DMS114 treated with DMSO at 0.1 percent for 48 hours (cell line): ENCODE results near the gene RRBP1.
"Not testable (repeated sequence)": the region's sequence is repeated elsewhere in the genome, so short reads cannot be mapped to it uniquely, and the experiment has no call there.

Experiments used
- DNase-seq: peaks from one replicate; lab custom pipeline; 2025; ENCODE audit not compliant: unreplicated experiment; lab: John Stamatoyannopoulos, UW

The RRBP1 gene

DNA sequence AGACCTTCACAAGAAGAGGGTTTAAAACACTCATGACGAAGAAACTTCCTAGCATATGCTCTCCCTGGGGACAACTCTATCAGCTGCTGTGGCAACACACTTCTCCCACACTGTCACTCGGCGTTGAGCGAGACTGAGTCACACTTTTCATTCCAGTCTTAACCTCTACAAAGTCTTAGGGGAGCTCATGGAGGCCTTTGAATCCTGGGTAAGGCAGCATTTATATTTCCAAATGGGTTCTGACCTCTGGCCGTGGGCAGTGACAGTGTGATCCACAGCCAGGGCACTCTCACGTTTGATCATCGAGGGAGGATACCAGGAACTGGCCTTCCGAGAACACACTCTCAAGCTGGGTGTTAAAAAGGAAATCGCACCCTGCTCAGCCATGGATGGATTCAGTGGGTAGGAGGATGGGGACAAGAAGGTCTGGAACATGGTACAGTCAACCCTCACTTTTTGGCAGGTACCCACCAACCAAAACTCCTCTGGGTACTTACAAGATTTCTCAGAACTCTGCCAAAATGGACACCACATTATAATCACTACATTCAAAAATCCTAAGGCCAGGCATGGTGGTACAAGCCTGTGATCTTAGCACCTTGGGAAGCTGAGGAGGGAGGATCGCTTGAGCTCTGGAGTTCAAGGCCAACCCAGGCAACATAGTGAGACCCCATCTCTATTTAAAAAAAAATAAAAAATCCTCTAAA is 19.6 kb downstream of the RRBP1 start:
- DNase-seq: no peak

DNA sequence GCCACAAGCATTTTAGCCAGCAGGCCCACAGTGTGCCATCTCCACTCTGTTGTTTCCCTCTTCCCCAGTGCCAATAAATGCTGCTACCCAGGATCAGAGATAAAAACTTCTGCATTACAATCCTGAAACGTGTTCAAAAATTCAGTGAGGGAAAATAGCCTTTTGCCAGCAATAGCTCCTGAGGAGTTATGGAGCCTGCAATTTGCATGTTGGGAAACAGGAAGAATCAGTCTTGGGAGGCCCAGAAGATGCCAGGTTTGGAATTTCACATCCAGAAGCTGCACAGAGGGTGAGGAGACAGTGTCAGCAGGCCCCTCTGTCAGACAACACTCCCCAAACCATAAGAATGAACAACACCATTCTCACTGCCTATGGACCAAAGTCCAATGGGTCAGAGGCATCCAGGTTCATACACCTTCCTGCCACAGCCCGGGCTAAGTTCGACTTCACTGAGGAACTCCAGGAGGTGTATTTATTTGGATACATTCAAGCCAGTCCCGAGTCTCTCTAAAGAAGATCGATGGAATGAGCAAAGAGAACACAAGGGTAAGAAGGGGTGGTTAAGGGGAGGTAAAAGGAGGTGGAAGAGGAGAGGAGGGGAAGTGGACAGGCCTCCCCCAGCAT is 20.8 kb downstream of the RRBP1 start:
- no peak for DNase-seq

DNA sequence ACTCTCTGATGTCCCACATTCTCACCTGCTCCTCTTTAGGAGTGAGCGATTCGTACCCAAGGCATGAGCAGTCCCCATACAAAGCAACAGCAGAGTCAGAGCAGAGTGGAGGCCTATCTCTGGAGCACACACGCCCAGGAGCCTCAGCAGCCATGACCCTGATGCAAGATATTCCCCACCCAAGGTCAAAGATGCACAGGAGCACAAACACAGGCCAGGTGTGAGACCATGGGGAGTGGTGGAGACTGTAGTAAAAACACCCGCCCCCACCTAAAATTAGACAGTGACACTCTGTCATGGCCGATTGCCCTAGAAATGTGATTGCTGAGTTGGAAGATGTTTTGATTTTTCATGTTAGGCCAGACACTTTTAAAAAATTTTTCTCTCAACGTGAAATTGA is 21.4 kb downstream of the RRBP1 start:
- no peak for DNase-seq

DNA sequence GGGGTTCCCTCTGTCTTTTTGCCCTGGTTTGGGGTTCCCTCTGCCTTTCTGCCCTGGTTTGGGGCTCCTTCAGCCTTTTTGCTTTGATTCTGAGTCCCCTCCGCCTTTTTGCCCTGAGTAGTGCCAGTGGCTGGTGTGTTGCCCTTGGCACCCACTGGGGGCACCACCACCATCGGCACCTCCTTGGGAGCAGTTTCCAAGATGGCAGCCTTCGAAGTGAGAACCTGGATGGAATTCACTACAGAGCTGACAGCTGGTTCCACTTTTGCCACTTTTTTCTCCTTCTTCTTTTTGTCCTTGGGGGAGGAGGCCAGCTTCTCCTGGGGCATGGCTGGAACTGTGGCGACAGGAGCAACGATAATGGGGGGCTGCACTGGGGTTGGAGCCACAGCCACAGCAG is 22.2 kb downstream of the RRBP1 start:
- no peak for DNase-seq

DNA sequence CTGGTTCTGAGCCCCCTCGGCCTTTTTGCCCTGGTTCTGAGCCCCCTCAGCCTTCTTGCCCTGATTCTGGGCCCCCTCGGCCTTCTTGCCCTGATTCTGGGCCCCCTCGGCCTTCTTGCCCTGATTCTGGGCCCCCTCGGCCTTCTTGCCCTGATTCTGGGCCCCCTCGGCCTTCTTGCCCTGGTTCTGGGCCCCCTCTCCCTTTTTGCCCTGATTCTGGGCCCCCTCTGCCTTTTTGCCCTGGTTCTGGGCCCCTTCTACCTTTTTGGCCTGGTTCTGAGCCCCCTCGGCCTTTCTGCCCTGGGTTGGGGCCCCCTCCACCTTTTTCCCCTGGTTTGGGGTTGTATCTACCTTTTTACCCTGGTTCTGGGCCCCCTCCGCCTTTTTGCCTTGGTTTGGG is 22.7 kb downstream of the RRBP1 start:
- not testable (repeated sequence) for DNase-seq

DNA sequence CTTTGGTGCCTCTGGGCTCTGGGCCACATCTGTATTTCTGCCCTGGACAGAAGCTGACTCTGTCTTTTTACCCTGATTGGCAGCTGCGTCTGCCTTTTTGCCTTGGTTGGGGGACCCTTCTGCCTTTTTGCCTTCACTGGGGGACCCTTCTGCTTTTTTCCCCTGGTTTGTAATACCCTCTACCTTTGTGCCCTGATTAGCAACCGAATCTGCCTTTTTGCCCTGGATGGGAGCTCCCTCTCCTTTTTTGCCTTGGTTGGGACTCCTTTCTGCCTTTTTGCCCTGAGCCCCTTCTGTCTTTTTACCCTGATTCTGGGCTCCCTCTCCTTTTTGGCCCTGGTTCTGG is 23.4 kb downstream of the RRBP1 start:
- DNase-seq: no peak

DNA sequence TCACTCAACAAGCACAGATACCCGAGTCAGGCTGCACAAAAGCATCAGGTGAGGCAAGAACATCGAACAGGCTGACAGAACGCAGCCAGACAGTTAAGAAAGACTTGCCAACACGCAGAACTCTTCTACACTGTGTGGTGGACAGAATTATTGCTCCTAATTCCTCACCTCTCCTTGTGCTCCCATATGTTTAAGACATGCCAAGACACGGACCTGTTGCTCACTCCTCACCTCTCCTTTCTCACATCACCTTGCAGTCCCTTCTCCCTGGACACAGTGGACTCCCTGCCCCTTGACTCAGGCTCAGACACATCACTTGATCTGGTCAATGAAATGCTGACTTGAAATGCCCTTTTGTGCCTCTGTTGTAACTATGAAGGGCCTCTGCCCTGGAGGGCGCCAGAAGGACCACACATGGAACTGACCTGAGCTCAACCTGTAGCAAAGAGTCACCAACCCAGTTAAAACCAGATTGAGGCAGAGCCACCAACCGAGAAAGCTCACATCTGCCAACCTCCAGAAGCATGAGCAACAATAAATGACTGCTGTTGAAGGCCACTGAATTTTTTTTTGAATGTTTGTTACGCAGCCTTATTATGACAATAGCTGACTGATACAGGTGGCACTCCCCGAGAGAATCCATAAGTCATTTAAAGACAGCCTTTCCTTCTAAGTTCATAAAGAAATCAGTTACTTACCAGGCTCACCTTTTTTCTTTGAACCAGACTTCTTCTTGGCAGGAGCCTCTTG is 24.0 kb downstream of the RRBP1 start:
- DNase-seq: no peak

DNA sequence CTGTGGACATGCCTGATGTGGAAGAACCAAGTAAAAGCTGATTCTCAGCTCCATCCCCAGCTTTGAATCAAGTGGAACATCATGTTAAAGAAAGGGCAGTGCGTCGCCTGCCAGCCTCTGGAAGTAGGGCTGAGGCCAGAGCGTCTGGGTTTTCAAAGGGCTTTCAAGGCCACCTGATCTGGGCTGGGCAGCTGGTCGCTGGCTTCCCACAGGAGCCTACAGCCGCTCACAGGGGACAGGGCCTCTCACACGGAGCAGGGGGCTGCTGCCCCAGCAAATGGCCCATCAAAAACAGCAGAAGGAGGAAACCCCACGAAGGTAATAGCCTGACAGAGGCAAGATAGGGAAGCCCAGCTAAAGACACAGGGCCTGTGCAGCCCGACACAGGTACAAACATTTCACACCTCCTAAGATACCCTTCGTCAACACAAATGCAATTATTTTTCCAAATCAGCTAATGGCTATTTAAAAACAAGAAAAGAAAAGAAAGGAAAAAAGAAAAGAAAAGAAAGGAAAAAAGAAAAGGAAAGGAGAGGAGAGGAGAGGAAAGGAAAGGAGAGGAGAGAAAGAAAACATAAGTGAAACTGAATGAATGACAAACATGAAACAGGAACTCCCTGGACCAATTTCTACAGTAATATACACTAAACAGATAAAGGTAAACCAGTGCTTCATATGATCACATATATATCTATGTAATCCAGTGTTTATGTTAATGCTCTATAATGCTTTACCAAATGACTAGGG is 24.8 kb downstream of the RRBP1 start:
- DNase-seq: no peak

- no peak for DNase-seq
These were observed 26.1 kb downstream of the RRBP1 start for GRCh38 chr20:17655865-17656479.

DNA sequence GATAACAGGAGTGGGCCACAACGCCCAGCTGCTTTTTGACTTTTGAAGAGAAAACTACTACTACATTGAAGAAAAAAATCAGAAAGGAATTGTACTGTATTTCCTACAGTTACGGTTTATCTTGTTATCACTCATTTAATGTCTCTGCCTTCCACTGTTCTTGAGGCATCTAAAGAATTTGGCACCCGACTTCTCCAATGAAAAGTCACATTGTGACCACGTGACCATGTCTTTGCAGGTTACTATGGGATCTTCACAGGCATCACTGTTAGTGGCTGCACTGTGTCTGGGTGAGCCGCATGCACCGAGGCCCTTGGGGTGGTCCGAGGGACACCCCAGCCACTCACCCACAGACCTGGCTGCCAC is 26.8 kb downstream of the RRBP1 start:
- DNase-seq: no peak

DNA sequence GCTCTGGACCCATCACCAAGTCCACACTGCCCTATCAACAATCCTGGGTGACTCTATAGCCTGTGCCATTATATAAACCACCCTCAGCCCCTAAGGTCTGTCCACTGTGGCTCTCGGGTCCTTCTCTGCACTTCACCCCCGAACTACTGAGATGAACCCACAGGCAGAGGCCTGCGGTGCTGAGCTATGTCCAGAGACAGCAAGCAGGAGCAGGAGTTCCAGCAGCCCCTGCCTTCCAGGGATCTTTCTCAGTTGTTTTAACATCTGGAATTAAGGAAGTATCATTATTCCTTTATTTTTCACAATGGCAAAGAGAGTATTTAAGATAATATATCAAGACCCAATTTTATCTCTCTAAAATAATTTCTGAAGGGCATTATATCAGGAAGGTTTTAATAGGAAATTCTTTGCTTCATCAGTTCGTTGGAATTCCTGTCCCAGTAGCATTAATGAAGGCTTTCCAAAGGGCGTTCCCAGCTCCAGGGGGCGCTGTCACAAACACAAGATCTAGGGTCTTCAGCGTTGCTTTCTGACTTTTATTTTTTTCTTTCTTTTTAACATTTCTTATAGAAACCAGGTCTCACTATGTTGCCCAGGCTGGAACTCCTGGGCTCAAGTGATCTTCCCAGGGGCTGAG is 27.3 kb downstream of the RRBP1 start:
- DNase-seq: no peak

DNA sequence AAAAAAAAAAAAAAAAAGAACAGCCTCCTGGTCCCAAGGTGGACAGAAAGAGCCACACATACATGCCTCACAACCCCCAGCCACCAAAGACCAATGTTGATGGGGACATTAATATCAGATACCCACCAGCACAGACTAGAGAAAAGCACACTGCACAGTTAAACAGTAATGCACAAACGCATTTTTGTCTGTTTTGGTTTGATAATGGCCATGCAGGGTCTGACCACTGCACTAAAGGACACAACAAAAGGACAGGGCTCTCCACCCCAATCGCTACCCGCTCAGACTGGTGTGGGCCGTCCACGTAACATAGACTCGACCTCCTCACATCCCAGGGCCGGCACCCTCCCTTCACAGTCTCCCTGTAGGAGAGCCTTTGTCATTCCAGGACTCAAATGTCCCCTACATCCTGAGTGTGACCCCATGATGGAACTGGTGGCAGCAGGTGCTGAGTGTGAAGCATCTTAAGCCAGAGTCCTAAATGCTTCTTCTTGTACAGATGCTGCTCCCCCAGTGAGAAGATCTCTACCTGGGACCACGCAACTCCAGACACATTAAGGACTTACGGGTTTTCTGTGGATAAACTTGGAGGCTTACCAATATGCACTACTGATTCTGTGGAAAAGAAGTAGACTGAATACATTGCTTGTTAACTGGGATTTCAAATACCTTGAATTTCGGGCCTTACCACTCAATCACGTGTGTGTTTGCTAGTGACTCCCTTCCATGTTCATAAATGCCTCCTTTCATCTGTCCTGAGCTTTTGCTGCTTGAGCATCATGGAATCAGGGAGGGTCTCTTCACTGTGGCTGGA is 28.0 kb downstream of the RRBP1 start:
- DNase-seq: no peak

DNA sequence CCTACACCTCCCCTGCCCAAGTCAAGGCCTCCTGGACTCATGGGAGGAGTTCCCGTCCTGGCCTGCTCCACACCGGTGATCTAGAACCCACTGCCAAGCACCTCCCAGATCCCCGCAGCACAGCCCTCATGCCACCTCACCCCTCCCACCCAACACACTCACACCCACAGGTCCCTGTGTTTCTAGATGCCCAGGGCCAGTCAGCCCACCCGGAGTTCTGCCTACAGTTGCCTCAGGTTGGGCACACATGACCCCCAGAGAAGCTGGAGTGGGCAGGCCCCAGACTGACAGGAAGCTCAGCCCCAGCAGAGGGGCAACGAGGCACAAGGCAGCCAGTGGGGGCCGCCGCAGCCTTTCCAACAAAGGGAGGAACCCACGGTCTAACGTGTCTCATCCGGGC is 29.6 kb downstream of the RRBP1 start:
- no peak for DNase-seq

DNA sequence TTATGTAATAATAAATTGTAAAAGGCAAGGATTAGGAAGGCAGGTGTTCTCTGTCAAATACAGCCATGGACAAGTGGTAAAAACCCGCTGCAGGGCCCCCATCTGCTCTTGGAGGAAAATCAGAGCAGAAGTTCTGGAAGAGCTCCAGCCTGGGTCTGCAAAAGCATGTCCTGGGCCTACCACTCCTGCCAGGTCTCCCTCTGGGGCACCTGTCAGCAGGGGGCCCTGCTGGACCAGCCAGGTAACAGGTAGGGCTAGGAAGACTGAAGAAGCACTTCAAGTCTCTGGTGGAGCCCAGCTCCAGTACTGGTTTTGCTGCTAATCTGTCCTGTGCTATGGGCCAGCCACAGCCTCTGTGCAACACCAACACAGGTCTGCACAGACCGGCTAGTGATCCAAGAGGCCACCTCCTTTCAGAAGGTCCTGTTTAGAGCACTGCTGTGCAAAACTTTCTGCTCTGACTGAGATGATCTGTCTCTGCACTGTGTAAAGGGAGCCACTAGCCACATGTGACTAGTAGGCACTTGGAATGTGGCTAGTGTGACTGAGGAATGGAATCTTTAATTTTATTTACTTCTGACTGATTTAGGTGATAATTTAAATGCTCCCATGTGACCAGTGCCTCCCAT is 30.2 kb downstream of the RRBP1 start:
- DNase-seq: no peak

DNA sequence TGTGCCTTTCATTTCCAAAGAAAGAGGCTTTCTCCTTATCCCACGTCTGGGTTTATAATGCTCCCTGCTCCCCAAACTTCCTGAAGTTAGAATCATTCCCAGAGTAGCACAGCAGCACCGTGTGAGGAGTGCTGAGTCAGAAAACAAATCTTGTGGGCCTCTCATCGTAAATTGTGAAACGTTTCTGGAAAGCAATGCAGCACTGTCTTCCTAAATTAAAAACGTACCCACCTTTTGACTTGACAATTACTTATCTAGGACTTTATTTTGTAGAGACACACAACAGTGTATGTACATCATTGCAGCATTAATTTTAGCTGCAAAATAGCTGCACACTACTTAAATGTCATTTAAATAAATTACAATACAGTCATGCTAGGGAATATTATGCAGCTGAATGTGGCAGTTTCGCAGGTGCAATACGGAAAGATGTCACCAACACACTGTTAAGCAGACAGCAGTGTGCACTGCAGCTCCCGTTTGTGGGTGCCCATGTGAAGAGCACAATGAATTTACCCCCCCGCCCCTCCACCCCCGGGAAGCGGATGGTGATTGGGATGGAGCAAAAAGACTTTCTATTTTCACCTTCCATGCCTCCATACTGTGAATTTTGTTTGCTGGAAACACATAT is 30.8 kb downstream of the RRBP1 start:
- DNase-seq: no peak

GRCh38 chr20:17650301-17651128 is 31.5 kb downstream of the RRBP1 start:
- DNase-seq: no peak

DNA sequence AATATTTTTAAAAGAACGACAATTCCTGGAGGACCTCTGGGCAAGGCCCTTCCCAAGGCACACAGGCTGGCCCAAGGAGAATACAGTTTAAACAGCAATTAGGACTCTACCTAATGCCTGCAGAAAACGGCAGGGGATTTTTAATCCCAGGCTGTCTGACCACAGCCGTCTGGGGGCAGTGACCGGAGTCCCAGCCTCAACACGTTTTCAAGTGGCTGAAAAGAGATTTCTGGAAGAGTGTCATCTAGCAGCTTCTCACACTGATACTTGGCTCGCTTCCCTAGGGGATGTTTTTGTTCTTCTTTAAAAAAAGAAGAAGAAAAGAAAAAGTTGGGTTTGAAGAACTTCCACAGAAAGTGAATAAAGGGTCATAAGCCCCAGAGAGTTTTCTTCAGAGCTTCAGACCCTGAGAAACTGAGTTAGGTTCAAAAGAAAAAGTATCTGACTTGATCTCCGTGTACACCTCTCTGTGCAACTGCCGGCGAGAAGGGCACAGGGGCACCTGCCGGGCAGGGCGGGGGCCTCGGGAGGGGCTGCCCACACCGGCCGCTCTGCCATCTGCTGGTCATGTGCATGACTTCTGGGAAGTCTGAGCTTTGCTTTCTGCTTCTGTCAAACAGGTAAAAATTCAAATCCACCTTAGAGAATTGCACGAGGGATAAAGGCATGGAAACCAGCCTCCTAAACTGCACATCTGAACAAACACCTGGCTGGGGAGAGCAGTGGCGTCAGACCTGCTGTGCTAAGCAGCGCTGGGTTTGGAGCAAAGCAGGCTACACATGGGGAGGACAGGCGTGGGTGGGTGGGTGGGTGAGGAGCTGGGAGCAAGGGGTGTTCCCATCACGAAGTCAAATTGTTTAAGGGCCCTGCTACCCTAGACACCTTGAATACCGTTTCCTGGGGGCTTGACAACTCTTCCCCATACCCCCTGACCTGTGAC is 33.0 kb downstream of the RRBP1 start:
- DNase-seq: no peak
